Mesothelial cell of epicardium (in vitro differentiated cells): ENCODE measurements around the gene TAS2R40. TPM values are rescaled to one million over a fixed set of nuclear protein-coding genes. Genes with fewer than 3 reads are reported as not detected.

Experiments used
- DNase-seq, 2 experiments: peaks; one replicate each; pipeline ENCODE4 v3.0.0; 2021; ENCODE audit warnings: low spot score in 2 of 2; ENCODE audit not compliant: unreplicated experiment in 2 of 2
- H3K27ac Mint-ChIP-seq: 2 replicates; pipeline ENCODE4 v1.8.0; 2021; ENCODE audit warnings: mixed read lengths
- H3K27me3 Mint-ChIP-seq: 2 replicates; pipeline ENCODE4 v1.8.0; 2021; ENCODE audit warnings: low read depth, mixed read lengths
- H3K36me3 Mint-ChIP-seq: 2 replicates; pipeline ENCODE4 v1.8.0; 2021; ENCODE audit warnings: mixed read lengths
- H3K4me1 Mint-ChIP-seq: 2 replicates; pipeline ENCODE4 v1.8.0; 2021; ENCODE audit warnings: mixed read lengths
- H3K4me3 Mint-ChIP-seq: 2 replicates; pipeline ENCODE4 v1.8.0; 2021; ENCODE audit warnings: mild to moderate bottlenecking, moderate library complexity, mixed read lengths
- H3K9me3 Mint-ChIP-seq: 2 replicates; pipeline ENCODE4 v1.8.0; 2021; ENCODE audit warnings: mixed read lengths
- total RNA-seq: library from RNA; stranded (reverse); gene quantifications from 3 replicates; pipeline ENCODE4 v1.2.1, GENCODE V29; 2021
- TF ChIP-seq, protein P1 (sequence below): fragments of 200-600 bp; sonication (generic); IDR thresholded peaks from one replicate; pipeline ENCODE4 v1.5.0; 2021; ENCODE audit warnings: antibody characterized with exemption; ENCODE audit not compliant: unreplicated experiment

TAS2R40 gene
- total RNA-seq, 1 donor from 2014 or later = not detected

DNA sequence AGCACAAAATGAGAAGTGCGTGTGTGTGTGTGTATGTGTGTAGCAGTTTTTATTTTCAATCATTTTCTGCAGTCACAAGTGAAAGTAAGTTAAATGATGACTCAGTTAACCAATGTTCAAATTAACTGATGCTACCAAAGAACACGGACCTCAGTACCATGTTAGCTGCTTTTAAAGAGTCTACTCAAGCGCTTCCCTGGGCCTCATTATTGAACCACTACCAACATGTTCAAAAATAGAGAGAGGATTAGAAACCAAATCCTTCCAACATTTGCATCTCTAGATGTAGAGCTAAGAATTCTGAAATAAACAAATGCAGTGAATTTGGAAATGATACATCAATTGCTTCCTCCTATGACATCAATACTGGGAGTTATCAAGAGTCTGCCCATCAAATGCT lies 38.8 kb upstream of the TAS2R40 start, which contains the start of gene TAS2R39:
Gene TAS2R39 (plus strand): TSS at position 396 of the 400 bp plus-strand sequence. CDS start 0 bp downstream, at position 396.
- Mint-ChIP-seq H3K27me3 (peaks cover 12% of the 10 kb centered on the region), H3K36me3 (no peaks in the 10 kb centered on the region), H3K4me3 (no peak within 1 kb of the TSS)

DNA sequence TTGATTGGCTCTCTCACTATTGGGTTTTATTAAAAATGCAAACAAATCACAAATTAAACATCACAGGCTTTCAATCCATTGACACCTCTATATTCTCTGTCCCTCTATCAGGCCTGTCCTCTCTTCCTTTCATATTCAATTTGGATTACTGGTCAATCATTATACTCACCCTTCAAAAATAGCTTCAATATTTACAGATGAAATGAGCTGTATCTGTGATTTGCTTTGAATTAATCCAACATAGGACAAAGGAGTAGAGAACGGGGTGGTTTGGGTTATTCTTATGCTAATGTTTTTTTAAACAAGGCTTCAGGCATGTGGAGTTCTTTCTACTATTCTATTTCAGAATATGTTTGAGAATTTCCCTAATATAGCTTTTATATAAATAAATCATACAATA lies 36.3 kb upstream of the TAS2R40 start:
- DNase-seq = no peak
- TF ChIP-seq, protein P1, sequence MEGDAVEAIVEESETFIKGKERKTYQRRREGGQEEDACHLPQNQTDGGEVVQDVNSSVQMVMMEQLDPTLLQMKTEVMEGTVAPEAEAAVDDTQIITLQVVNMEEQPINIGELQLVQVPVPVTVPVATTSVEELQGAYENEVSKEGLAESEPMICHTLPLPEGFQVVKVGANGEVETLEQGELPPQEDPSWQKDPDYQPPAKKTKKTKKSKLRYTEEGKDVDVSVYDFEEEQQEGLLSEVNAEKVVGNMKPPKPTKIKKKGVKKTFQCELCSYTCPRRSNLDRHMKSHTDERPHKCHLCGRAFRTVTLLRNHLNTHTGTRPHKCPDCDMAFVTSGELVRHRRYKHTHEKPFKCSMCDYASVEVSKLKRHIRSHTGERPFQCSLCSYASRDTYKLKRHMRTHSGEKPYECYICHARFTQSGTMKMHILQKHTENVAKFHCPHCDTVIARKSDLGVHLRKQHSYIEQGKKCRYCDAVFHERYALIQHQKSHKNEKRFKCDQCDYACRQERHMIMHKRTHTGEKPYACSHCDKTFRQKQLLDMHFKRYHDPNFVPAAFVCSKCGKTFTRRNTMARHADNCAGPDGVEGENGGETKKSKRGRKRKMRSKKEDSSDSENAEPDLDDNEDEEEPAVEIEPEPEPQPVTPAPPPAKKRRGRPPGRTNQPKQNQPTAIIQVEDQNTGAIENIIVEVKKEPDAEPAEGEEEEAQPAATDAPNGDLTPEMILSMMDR = no peak
- peaks cover 12% of the 10 kb centered on the region for H3K27me3 Mint-ChIP-seq
- H3K4me3 Mint-ChIP-seq = no peak overlapping the region
- H3K4me1 Mint-ChIP-seq = peaks cover 6% of the 10 kb centered on the region
- H3K9me3 Mint-ChIP-seq = peaks cover 4% of the 10 kb centered on the region
- no peak overlapping the region for H3K27ac Mint-ChIP-seq
- H3K36me3 Mint-ChIP-seq = no peaks in the 10 kb centered on the region

More for the DNA sequence above, 38.8 kb upstream of the TAS2R40 start, which contains the start of gene TAS2R39:
- Mint-ChIP-seq H3K4me1 (no peaks in the 10 kb centered on the region), H3K27ac (no peak within 1 kb of the TSS), H3K9me3 (peaks cover 25% of the 10 kb centered on the region)
- TF ChIP-seq, protein P1 = no peak
- DNase-seq = no peak

DNA sequence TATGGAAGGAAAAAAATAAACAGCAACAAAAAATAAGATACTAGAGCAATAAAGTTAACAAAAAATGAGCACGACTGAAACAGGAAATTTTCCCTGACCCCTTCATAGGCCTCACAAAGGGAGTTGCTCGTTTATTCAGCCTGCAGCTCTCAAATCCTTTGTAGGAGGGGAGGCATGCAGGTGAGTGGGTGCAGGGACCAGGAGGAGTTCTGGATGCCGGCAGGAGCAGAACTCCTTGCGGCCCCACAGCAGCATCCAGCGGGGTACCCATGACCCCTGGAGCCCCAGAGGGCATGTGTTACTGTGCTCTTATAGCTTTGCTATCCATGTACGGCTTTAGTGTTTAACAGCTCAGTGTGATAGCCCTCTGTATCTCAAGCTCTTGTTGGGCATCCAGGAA lies 32.8 kb upstream of the TAS2R40 start:
- Mint-ChIP-seq H3K27ac (no peak overlapping the region), H3K4me1 (peaks cover 25% of the 10 kb centered on the region), H3K9me3 (no peaks in the 10 kb centered on the region), H3K27me3 (peaks cover 9% of the 10 kb centered on the region), H3K36me3 (no peaks in the 10 kb centered on the region), H3K4me3 (no peak overlapping the region)
- DNase-seq = no peak
- TF ChIP-seq, protein P1 = no peak

DNA sequence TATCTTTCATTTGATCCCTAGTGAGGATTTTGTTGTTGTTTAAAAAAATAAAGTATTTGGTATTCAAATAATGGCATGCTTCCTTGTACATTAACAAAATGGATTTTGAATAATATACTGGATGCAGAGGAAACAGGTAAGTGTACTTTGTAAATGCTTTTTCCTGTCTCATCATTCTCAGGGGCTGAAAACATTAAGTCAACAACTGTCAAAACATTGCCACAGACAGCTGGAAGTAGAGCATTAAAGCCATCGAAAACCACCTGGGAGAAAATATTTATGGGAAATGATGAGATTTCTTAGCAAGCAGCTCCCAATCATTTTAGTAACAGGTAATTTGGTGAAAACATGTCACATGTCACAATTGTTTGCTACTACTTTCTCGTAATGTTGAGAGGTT lies 28.0 kb upstream of the TAS2R40 start:
- TF ChIP-seq, protein P1 = no peak
- Mint-ChIP-seq H3K27ac (no peak overlapping the region), H3K9me3 (peaks cover 23% of the 10 kb centered on the region), H3K36me3 (no peaks in the 10 kb centered on the region), H3K4me3 (no peak overlapping the region), H3K27me3 (no peaks in the 10 kb centered on the region), H3K4me1 (peaks cover 24% of the 10 kb centered on the region)
- DNase-seq = no peak

DNA sequence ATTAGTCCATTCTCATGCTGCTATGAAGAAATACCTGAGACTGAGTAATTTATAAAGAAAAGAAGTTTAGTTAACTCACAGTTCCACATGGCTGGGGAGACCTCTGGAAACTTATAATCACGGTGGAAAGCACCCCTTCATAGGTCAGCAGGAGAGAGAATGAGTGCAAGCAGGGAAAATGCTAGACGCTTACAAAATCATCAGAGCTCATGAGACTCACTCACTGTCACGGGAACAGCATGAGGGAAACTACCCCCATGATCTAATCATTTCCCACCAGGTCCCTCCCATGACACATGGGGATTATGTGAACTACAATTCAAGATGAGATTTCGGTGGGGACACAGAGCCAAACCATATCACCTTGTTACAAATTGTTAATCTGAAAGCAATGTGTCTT lies 22.8 kb upstream of the TAS2R40 start:
- H3K36me3 Mint-ChIP-seq = no peaks in the 10 kb centered on the region
- H3K4me1 Mint-ChIP-seq = no peaks in the 10 kb centered on the region
- TF ChIP-seq, protein P1 = no peak
- peaks cover 26% of the 10 kb centered on the region for H3K9me3 Mint-ChIP-seq
- DNase-seq = no peak
- H3K4me3 Mint-ChIP-seq = no peak overlapping the region
- H3K27me3 Mint-ChIP-seq = no peaks in the 10 kb centered on the region
- H3K27ac Mint-ChIP-seq = no peak overlapping the region

DNA sequence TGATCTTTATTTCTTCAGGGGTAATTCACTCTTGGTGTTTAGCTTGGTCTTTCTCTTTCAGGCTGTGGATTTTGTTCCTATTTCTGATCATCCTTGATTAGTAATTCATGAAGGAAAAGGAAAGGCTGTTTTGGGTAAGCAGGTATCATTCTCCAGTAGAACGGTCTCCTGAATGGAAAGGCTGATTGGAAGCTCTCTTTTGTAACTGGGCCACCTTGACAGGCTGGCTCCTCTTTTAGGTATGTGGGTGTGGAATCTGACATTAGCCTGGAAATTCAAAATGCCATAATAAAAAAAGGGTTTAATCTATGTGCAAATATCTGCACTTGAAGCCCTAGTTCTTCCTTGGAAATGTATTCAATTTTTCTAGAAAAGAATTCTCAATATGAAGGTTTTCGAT lies 19.7 kb upstream of the TAS2R40 start:
- no peak overlapping the region for H3K27ac Mint-ChIP-seq

More for the DNA sequence above, 19.7 kb upstream of the TAS2R40 start:
- no peak for DNase-seq
- Mint-ChIP-seq H3K9me3 (peaks cover 17% of the 10 kb centered on the region), H3K36me3 (no peaks in the 10 kb centered on the region), H3K27me3 (no peaks in the 10 kb centered on the region), H3K4me3 (no peak overlapping the region), H3K4me1 (no peaks in the 10 kb centered on the region)
- TF ChIP-seq, protein P1 = no peak
